Calu3 (cell line): ENCODE data around the gene MAML3. TPM values are rescaled to one million over a fixed set of nuclear protein-coding genes. Genes with fewer than 3 reads are reported as not detected.

ENCODE experiments used
- BruUV-seq: library from RNA; stranded (reverse); fragments of 400-500 nt; replicated peaks from 2 replicates; lab custom pipeline; 2021; lab: Mats Ljungman, UMichigan
- CTCF ChIA-PET: fragments of 300-600 bp; sonication (Branson Sonifier 250); formaldehyde crosslinking; loops from one replicate; lab custom pipeline; 2022; ENCODE audit warnings: antibody characterized with exemption; lab: Charles Lee
- DNase-seq: peaks from one replicate; pipeline ENCODE4 v3.0.0; 2022
- H3K27ac Mint-ChIP-seq: one replicate; pipeline ENCODE4 v1.8.0; 2022; ENCODE audit warnings: mixed read lengths; ENCODE audit not compliant: unreplicated experiment
- H3K27me3 Mint-ChIP-seq: one replicate; pipeline ENCODE4 v1.8.0; 2022; ENCODE audit warnings: mixed read lengths; ENCODE audit not compliant: unreplicated experiment
- H3K36me3 Mint-ChIP-seq: one replicate; pipeline ENCODE4 v1.8.0; 2022; ENCODE audit warnings: mild to moderate bottlenecking, moderate library complexity, mixed read lengths; ENCODE audit not compliant: insufficient read depth, unreplicated experiment
- H3K4me1 Mint-ChIP-seq: one replicate; pipeline ENCODE4 v1.8.0; 2022; ENCODE audit warnings: mild to moderate bottlenecking, low read depth, mixed read lengths; ENCODE audit not compliant: unreplicated experiment
- H3K4me3 Mint-ChIP-seq: one replicate; pipeline ENCODE4 v1.8.0; 2022; ENCODE audit warnings: mild to moderate bottlenecking, low read depth, moderate library complexity, mixed read lengths; ENCODE audit not compliant: unreplicated experiment
- H3K9me3 Mint-ChIP-seq: one replicate; pipeline ENCODE4 v1.8.0; 2022; ENCODE audit warnings: low read depth, mixed read lengths; ENCODE audit not compliant: unreplicated experiment
- CTCF ChIP-seq: fragments of 200-600 bp; IDR thresholded peaks from one replicate; pipeline ENCODE4 v1.8.0; 2022; ENCODE audit warnings: antibody characterized with exemption; ENCODE audit not compliant: unreplicated experiment
- intact Hi-C: fragments of 100-400 bp; cut with micrococcal nuclease; formaldehyde crosslinking; loops from one replicate; pipeline ENCODE4 v1.10.0; 2022; ENCODE audit not compliant: unreplicated experiment
- total RNA-seq: library from RNA; stranded (reverse); gene quantifications from 2 replicates; pipeline ENCODE4 v1.2.3, GENCODE V29; 2022

MAML3 gene
- total RNA-seq, 1 experiment from 2014 or later, result 4.0 TPM

GRCh38 chr4:139896091-139896604 lies 257.8 kb downstream of the MAML3 start:
- Mint-ChIP-seq H3K36me3 (no peaks in the 10 kb centered on the region), H3K27me3 (no peaks in the 10 kb centered on the region), H3K27ac (no peak overlapping the region), H3K4me1 (no peaks in the 10 kb centered on the region), H3K9me3 (no peaks in the 10 kb centered on the region), H3K4me3 (no peak overlapping the region)
- no peak for DNase-seq
- no peak for TF ChIP-seq CTCF
- BruUV-seq, result no TSS peak
- CTCF ChIA-PET, result no interaction called here
- intact Hi-C loops, result no loop called here

DNA sequence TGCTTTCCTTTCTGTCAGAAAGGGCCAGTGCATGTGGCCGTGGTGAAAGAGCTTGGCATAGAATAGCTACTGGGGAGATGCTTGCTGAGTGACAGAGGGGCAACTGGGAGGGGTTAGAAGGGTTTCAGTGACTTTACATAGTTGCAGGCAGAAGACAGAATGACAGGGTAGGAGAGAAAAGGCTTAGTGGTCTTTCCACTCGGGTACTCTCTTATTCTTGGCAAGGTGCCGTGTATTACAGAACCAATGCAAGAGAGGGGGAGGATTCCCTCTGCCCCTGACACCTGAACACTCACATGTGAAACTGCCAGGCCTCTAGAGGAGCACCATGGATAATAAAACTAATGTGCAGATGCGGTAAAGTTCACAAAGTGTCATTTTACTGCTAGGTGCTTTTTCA lies 260.2 kb downstream of the MAML3 start:
- TF ChIP-seq CTCF, result no peak
- DNase-seq, result no peak
- CTCF ChIA-PET, result no interaction called here
- intact Hi-C loops, result no loop called here
- no peaks in the 10 kb centered on the region for H3K27me3 Mint-ChIP-seq
- BruUV-seq, result no TSS peak
- H3K36me3 Mint-ChIP-seq, result no peaks in the 10 kb centered on the region
- H3K9me3 Mint-ChIP-seq, result no peaks in the 10 kb centered on the region
- H3K27ac Mint-ChIP-seq, result no peak overlapping the region
- no peaks in the 10 kb centered on the region for H3K4me1 Mint-ChIP-seq
- no peak overlapping the region for H3K4me3 Mint-ChIP-seq

DNA sequence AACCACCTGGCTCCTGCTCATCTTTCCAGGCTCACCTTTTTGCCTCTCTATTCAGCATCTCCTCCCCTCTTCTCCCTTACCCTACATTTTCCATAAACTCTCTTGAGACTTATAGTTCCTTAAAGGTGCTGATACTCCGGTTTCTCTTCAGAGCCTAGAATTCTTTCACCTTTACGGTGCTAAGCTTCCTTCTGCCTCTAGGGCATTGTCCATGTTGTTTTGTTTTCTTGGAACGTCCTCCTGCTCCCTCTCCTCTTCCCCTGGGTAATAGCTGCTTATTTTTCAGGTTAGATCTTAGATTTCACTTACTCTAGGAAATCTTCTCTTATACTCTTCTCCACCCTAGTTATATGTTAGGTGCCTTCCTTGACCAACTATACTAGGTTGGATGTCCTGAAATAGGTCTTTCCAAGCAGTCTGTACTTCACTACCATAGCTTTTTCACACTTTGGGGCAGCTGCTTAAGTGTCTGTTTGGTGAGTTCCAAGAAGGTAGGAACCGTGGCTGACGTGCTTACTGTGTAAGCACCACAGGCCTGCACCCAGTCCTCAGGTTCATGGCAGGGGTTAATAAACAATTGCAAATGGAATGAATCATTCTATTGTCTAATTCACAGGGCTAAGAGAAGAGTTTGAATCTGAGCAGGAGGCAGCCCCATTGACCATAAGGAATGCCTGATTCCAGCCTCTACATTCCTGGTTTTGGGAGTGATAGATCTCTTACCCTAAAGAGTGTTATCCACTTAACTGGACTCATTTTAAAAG lies 260.8 kb downstream of the MAML3 start:
- Mint-ChIP-seq H3K27me3 (no peaks in the 10 kb centered on the region), H3K4me3 (no peak overlapping the region), H3K4me1 (no peaks in the 10 kb centered on the region), H3K36me3 (no peaks in the 10 kb centered on the region), H3K9me3 (no peaks in the 10 kb centered on the region), H3K27ac (no peak overlapping the region)
- intact Hi-C loops, result no loop called here
- no peak for TF ChIP-seq CTCF
- CTCF ChIA-PET, result no interaction called here
- BruUV-seq, result no TSS peak
- DNase-seq, result no peak

DNA sequence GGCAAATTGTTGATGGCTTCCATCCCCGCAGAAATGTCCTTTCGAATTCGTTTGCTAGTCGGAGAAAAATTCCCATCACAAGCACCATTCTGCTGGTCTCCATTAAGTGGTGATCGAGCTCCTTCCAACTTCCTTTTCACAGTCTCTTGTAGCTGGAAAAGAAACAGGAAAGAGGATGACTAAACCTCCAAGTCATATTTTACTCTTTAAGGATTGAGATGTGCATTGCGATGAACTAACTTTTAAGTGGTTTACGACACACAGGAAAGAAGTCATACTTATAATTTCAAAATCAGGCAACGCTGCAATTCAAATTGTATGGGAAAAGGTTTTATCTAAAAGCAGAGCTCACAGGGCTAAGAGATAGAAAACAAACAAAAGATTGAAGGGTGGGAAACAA lies 263.2 kb downstream of the MAML3 start:
- no peak for TF ChIP-seq CTCF
- no peak overlapping the region for H3K4me3 Mint-ChIP-seq
- H3K27me3 Mint-ChIP-seq, result no peaks in the 10 kb centered on the region
- H3K4me1 Mint-ChIP-seq, result no peaks in the 10 kb centered on the region
- no TSS peak for BruUV-seq
- CTCF ChIA-PET, result no interaction called here
- intact Hi-C loops, result no loop called here
- DNase-seq, result no peak
- no peak overlapping the region for H3K27ac Mint-ChIP-seq
- no peaks in the 10 kb centered on the region for H3K9me3 Mint-ChIP-seq
- no peaks in the 10 kb centered on the region for H3K36me3 Mint-ChIP-seq
